HG03039 (cell line): Measurements from ENCODE around the gene CERS3.

Source experiments
- ATAC-seq: cut with Tn5 transposase; IDR thresholded peaks from one replicate; pipeline ENCODE4 v1.9.1; 2021; ENCODE audit warnings: mild to moderate bottlenecking, moderate library complexity; ENCODE audit not compliant: unreplicated experiment

CERS3 gene

DNA sequence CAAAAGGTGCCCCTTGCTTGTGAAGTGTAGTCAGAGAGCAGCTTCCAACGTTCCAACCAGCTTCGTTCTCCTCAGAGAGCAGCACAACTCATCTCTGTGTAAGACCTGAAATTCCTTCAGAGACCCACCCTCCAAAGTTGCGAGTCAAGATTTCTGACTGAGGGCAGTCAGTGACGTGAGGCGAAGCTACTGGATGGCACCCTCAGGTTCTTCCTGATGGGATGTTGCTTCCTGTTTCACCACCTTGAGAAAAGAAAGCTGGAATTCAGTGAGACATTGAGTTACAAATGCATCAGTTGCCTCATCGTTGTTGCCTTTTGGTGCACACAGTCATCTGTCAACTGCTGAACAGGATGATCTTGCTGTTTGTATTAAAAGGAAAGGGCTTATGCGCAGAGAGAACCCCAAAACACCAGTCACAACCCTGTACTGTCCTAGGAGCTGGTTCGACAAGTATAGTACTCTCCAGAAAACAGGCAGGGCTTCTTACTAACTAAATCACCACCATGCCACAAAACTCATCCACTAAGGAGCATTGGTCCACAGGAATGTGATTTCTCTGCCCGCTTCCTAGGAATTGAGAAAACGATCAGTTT lies at the start of gene CERS3:
Gene CERS3, minus strand, starts transcription at position 118 of the 596 bp plus-strand sequence. CDS start 27,101 bp downstream, outside the sequence.
- ATAC-seq = no peak

DNA sequence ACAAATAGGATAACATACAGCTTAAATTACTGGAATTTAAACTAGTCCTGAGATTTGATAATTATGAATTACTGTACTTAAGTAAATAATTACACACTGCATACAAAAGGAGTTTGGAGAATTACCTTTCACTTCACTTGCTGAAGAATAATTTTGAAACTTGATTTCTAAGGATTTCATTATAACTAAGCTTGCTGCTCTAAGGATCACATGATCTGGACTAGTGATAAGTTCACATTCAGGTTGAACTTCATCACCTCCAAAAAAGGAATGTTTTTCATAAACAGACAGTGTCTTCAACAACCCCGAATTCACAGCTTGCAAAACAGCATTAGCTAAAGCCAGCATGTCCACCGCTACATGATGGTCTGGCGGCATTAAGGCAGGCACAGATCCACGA lies 44.8 kb upstream of the CERS3 start:
- no peak for ATAC-seq

DNA sequence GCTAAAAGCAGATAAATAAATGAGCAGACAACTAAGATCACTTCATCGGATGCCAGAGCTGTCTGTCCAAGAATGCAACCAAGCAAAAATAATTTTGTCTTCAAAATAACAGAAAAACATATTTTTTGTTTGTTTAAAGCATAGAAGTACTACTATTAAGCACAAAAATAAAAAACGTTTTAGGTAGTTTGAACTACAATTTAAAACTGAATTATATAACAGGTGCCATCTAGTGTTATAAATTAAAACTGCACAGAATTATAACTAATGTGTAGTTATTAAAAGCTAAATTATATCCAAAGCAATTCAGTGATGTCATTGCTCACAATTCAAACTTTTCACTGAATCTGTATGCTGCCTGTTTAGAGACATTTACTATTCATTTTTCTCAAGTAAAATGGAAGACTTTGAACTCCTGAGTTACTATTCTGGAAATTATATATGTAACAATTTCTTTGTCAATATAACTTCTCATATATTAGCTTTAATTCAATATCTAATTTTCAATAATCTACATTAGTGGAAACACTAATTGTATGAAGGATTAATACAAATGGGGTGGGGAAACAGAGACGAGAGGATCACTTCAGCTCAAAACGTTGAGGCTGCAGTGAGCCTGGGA lies 43.7 kb upstream of the CERS3 start:
- no peak for ATAC-seq

DNA sequence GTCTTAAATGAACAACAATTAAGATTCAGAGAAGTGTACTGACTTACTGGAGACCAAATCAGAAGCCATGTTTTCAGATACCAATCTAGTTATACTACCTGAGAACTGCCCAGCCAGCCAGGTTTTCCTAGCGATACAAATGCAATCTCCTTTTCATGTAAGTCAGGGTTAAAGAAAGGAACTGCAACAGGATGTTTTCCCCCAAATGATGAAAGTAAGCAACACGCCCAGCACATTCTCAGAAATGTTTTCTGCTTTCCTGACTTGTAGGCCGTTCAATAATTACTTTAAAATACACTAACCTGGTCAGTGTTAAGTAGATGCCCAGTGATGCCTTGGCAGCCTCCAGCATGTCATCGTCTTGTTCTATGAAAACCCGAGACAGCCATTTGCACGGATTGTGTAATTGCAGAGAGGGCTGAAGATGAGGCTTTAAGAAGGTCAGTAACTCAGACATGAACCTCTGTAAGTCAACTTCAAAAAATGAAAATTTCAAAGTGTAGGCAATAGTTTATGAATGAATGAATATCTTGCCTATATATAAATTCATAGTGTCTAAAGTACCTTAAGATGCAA lies 42.9 kb upstream of the CERS3 start:
- ATAC-seq = no peak

DNA sequence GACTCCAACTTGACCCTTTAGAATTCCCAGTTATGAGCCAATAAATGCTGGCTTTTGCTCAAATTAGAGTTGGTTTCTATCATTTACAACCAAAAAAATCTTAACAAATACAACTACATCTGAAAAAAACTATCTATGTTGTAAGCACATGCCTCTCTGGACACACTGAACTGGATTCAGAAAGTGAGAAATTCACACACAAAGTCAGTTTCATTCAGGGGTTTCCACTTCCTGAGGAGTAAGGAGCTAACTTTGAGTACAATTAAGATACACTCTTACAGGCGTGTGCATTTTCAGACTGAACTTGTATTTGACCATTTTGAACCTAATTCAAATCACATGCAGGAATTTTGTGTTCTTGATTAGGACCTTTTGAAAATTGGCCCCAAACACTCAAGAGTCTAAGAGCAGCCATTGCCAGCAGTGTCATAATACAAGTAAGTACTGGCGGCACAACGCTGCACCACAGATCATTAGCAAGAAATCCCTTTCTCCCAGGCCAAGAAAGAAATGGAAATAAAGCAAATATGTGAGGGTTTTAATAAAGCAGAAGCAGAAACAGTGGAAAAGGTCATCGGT lies 42.1 kb upstream of the CERS3 start:
- no peak for ATAC-seq

DNA sequence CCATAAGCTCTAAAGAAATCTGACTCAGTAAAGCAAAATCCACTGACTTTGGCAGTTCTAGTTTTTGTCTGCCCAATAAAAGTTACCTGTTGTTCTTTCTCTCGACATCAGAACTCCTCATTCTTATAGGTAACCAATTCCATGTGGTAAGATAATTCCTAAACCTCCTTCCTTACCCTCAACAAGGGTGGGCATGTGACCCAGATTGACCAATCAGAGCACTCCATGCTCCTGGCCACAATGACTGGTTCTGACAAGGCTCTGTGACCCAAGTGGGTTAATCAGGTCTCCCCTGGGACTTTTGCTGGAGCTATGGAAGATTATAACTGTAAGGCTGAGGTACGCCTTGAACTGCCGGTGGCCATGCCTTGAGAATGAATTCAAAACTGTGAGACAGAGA lies 41.5 kb upstream of the CERS3 start:
- ATAC-seq = no peak

DNA sequence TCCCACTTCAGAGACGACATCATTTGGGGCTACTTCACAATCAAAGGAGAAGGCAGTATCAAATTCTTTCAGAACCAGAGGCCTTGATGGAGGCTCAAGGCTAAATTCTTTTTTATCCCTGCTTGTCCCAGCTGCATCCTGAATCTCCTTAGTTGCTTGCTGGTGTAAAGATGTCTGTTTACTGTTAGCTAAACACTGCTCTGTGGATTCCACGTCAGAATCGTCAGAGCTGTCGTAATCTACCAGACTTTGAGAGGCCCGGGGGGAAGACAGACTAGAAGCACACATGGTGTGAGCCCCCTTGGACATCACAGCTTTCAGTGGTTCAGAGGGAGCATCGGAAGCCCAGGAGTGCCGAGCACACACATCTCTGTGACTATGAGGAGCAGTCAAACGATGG lies 40.6 kb upstream of the CERS3 start:
- ATAC-seq = no peak

DNA sequence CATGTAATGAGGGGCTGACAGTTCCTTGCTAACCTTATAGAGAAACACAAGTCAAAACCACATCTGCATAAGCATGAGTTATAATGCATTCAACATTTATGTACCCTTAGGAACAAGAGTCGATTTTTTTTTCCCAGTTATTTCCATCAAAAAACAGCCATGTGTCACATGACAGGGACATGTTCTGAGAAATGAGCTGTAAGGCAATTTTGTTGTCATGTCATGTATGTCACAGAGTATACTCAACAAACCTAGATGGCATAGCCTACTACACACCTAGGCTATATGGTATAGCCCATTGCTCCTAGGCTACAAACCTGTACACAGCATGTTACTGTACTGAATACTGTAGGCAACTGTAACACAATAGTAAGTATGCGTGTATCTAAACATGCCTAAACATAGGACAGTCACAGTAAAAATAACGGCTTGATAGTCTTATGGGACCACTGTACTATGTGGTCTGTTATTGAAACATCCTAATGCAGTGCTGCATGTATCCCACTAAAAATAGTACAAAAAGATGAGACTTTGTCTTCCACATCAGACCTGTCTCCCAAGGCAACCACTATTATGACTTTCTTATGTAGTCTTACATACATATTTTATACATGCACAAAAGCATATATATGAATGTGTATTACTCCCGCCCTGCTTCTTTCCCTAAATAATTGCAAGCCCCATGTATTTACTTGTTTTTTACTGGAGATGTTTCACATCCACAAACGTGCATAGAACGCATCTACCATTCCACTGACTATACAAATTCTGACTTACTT lies 38.3 kb upstream of the CERS3 start:
- ATAC-seq = no peak

DNA sequence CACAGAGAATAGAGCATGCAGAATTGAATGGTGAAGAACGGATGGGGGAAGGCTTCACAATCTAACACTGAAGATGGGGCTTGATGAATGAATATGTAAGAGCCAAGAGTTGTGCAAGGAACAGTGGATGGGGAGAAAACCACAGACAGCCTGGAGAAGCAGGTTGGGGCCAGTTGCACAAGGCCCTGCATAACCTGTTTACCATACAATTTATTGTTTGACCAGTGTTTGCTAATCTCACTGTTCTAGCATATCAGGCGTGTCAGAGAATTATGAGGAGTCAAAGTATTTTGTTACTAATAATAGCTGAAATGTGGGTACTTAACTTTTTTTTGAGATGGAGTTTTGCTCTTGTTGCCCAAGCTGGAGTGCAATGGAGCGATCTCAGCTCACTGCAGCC lies 36.8 kb upstream of the CERS3 start:
- no peak for ATAC-seq

DNA sequence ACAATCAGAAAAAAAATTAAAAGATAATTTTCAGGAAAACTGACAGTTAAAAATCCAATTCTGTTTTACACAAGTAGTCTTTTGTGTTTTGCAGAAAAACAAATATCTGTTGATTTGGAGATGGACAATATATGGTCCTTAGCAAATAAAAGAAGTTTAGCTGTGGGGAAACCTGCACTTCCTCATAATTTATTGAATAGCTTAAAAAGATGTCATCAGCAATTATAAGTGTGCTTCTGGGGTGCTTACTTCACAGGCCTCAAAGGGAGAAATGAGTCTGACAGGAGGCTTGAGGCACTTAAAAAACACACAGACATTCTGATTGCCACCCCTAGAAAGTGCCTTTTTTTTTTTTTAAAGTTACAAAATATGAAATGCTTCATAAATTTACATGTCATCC lies 31.6 kb upstream of the CERS3 start:
- ATAC-seq = no peak

DNA sequence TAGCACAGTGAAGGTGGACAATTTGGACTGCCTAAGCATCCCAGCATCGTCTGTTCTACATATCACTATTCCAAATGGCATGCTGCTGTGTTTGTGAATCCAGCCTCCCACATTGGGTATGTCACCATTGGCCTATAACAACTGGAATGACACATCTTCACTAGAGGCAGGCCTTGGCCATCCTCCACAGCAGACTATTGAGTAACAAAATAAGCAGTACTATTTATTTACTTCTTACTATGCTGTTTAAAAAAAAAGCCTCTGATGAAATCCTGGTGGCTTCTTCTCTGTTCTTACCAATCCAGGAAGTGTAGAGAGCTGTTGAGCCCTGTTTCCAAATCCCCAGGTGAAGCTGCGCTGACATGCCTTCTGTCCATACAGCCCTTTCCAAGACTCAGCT lies 30.6 kb upstream of the CERS3 start:
- no peak for ATAC-seq

DNA sequence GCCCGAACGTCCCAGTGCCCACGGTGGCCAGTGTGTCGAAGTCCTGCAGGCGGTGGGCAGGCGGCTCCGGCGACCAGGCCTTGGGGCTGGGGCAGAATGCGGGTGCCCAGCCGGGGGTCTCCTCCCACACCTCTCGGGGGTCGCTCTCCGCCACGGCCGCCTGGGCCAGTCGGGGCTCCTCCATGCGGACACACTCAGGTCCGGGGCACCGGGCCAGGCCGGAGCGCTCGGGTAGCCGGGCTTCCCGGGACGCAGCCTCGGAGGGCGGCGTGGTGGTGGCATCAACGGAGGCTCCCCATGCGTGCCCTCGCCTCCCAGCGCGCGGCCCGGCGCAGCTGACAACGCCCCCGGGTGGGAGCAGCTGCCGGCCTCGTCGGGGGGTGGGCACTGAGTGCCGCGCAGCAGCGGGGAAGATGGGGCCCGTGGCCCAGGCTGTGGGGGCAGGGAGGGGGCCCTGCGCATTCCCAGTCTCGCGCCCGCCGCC lies 30.1 kb upstream of the CERS3 start:
- ATAC-seq = no peak

DNA sequence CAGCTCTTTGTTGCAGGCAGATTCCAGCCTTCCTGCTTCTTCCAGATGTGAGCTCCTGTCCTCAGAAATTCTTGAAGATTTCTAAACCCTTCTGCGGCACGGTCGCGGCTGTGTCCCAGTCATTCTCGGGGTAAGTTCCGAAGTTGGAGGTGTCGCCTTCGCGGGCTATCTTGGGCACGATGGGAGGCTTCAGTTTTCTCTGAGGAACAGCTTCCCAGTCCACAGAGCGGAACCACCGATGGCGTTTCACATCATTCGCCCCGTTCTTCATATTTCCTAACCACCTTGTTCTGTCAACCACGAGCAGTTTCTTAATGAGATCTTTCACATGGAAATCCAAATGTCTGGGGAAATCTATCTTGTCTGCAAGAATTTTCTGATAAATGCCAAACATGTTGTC lies 24.7 kb upstream of the CERS3 start:
- ATAC-seq = no peak

DNA sequence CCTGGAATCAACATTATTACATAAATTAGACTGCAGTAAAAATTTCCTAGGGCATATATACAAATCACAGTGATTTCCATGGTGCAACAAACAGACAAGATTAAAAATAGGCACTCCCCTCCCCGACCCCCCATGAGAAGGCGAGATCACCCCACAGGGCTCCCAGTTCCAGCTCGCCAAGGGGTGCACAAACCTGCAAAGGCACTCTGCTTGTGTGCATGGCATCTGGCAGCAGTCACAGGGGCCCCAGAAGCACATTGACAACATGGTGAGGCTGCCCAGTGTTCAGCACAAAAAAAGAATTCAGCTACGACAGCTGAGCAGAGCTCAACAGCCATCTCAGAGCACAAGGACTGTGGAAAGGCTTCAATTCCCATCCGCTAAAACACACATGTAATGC lies 19.2 kb upstream of the CERS3 start:
- ATAC-seq = no peak

DNA sequence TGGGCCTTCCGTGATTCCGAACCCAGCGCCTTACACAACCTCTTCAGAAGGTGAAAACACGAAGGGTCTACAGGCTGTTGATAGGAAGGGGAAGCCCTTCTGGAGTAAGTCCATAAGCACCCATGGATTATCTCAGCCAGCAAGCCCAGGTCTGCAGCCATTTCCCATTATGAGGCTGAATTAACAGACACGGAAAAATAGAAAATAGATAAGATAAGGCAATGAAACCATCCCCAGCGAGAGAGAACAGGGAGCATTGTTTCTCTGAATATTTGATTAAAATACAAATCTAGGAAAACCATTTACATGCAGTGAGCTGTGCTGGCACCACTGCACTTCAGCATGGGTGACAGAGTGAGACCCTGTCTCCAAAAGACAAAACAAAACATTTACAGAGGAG lies 16.2 kb upstream of the CERS3 start:
- ATAC-seq = no peak

DNA sequence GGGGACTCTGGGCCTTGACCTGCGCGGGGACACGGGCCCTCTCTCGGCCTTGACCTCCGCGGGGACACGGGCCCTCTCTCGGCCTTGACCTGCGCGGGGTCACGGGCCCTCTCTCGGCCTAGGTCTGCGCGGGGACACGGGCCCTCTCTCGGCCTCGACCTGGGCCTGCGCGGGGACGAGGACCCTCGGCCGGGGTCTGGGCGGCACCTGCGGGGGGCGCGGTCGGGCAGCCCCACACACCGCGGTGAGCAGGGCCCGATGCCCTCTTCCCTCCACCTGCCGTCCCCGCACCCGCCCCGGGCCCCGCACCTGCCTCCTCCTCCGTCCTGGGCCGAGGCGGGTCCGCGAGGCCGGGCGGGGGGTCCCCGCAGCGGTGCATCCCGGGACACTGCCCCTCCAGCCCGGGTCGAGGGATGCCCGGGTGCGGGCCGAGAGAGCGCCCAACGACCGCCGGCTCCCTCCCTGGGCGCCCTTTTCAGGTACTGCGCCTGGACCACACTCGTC lies 15.6 kb upstream of the CERS3 start:
- no peak for ATAC-seq

DNA sequence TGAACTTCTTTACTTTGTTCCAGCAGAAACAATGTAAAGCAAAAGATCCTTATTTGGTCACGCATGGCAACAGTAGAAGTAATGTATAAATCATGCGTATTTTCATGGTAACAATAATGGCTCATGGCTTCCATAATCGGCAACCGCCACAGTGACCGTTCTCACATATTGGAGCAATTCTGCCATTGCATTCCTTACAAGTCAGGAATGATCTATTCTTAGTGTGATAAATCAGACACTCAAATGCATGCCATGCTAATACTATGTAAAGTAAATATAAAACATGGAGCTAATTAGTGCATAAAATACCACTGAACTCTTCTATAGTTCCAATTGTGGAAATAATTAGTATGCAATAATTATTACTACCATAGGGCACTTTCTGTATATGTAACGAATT lies 13.5 kb upstream of the CERS3 start:
- ATAC-seq = no peak

DNA sequence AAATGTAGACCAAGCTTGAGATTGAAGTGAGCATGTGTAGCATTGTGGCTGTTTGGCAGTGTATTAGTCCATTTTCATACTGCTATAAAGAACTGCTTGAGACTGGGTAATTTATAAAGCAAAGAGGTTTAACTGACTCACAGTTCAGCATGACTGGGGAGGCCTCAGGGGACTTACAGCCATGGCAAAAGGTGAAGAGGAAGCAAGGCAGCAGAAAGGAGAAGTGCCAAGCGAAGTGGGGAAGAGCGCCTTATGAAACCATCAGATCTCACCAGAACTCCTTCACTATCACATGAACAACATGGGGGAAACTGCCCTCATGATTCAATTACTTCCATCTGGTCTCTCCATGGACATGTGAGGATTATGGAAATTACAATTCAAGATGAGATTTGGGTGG lies 8.6 kb upstream of the CERS3 start:
- ATAC-seq = no peak

DNA sequence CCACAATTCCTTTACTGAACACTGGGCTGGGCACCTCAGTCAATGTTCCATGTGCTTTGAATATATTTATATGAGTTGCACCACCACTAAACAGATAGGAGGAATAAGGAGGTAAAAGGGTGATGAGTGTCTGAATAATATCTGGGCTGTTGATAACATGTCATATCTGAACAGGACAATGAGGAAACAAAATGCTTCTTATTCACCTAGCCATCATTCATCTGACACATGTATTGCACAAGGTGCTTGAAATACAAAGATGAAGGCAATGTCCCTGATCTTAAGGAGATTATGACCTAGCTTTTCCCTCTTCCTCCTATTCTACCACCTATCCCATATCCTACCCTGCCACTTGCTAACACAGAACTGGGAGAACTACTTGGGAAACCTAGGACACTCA lies 8.0 kb upstream of the CERS3 start:
- no peak for ATAC-seq

DNA sequence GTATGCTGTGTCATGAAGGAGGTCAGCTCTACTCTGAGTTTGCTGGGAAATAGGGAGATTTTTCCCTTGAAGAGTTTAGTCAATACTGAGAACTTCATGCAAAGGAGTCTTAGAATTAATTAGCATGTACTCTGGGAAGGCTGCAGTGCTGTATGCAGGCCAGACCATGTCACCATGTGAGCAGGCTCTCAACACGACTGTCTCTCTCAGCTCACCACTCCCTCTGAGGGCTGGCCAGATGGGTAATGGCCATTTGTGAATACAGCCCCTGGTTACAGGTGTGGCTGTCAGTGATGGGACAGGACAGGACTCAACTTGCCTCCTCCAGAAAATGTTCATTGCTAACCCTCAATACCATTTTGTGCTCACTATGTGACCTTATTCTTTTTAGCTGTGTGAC lies 5.1 kb upstream of the CERS3 start:
- no peak for ATAC-seq

DNA sequence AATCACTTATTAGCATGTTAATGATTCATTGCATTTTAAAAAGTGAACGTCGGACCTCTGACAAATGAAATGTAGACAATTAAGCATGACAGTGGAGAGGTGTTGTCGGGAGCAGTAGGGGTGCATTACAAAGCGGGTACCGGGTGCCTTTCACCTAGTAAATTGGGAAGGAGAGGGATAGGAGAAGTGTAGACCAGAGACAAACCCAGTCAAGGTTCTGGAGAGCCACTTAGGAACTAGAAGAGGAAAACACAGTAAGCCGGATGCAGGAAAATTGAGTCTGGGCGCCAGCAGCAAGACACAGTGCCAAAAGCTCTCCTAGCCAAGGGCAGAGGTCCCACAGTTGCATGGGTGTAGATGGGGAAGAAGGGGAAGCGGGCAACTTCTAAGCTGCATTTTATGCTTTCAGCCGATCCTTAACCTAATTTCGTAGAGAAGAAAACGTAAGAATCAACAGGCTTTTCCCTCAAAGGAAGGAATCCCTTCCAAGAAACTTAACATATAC lies 3.1 kb upstream of the CERS3 start:
- no peak for ATAC-seq
